ENCODE measurements around the gene NACC2. TPM values are rescaled to one million over a fixed set of nuclear protein-coding genes. Genes with fewer than 3 reads are reported as not detected.
"Not testable (repeated sequence)": the region's sequence is repeated elsewhere in the genome, so short reads cannot be mapped to it uniquely, and the experiment has no call there.

Gene NACC2
- polyA plus RNA-seq, 1 of the 3 experiments (the other 2 are of a cell fraction) = 22.1 TPM

- H3K27me3 ChIP-seq (ENCODE audit: insufficient read depth); H3K9me3 ChIP-seq; H3K9me2 ChIP-seq; H3F3A ChIP-seq (replicated peaks; ENCODE audit: insufficient read depth); DNase-seq; H3K9ac ChIP-seq; POLR2A ChIA-PET; H3K27ac ChIP-seq (ENCODE audit: low read depth in 2 of 2, low read length in 1 of 2); CTCF ChIA-PET; H3K36me3 ChIP-seq (replicated peaks in 1 of 2; ENCODE audit: control insufficient read depth in 1 of 2, insufficient read depth in 2 of 2, low read length in 1 of 2); H3K4me3 ChIP-seq (ENCODE audit: low read depth in 2 of 2, low read length in 1 of 2); H3K4me2 ChIP-seq; H2AFZ ChIP-seq (ENCODE audit: low read depth): not testable (repeated sequence)
- H3K79me2 ChIP-seq (ENCODE audit: insufficient read depth) = peaks cover 82% of the 10 kb centered on the region
- 98% methylated on average over 8 of the region's 8 CpGs for WGBS (ENCODE audit: low lambda C conversion rate)
- H3K4me1 ChIP-seq (ENCODE audit: control insufficient read depth in 1 of 2, insufficient read depth in 2 of 2, low read depth in 1 of 2, low read length in 1 of 2) = peaks cover 0 to 20% of the 10 kb centered on the region in 2 experiments; a peak in 1 of 4 replicates
- H4K20me1 ChIP-seq (ENCODE audit: insufficient read depth) = peaks cover 64% of the 10 kb centered on the region
Observed at GRCh38 chr9:136026943-136027289, 68.2 kb downstream of the NACC2 start.

- POLR2A ChIA-PET = no interaction called here
- Histone ChIP-seq H3K4me1 (ENCODE audit: control insufficient read depth in 1 of 2, insufficient read depth in 2 of 2, low read depth in 1 of 2, low read length in 1 of 2) (peaks cover 0 to 17% of the 10 kb centered on the region in 2 experiments; a peak in 1 of 4 replicates), H3K4me2 (no peak overlapping the region), H3K36me3 (replicated peaks in 1 of 2; ENCODE audit: control insufficient read depth in 1 of 2, insufficient read depth in 2 of 2, low read length in 1 of 2) (peaks cover 0 to 7% of the 10 kb centered on the region in 2 experiments), H3K27ac (ENCODE audit: low read depth in 2 of 2, low read length in 1 of 2) (no peak overlapping the region), H3K27me3 (ENCODE audit: insufficient read depth) (no peaks in the 10 kb centered on the region), H3F3A (replicated peaks; ENCODE audit: insufficient read depth) (peaks cover 5% of the 10 kb centered on the region), H3K4me3 (ENCODE audit: low read depth in 2 of 2, low read length in 1 of 2) (no peak overlapping the region), H4K20me1 (ENCODE audit: insufficient read depth) (peaks cover 64% of the 10 kb centered on the region), H3K9me3 (no peaks in the 10 kb centered on the region), H2AFZ (ENCODE audit: low read depth) (no peak overlapping the region), H3K79me2 (ENCODE audit: insufficient read depth) (peaks cover 82% of the 10 kb centered on the region), H3K9me2 (no peaks in the 10 kb centered on the region), H3K9ac (no peak overlapping the region)
- WGBS (ENCODE audit: low lambda C conversion rate) = 94% methylated on average over 8 of the region's 8 CpGs
- CTCF ChIA-PET = no interaction called here
- DNase-seq = no peak
- TF ChIP-seq FOXJ3 (CRISPR knock-in tag; IDR thresholded peaks at IDR 0.05) (no peak), FOSL2 (IDR thresholded peaks at IDR 0.05; ENCODE audit: borderline replicate concordance, low read depth) (no peak), GABPA (IDR thresholded peaks at IDR 0.05; ENCODE audit: low read depth) (no peak), ZBTB33 (IDR thresholded peaks at IDR 0.05; ENCODE audit: borderline replicate concordance, low read depth) (no peak), USF1 (IDR thresholded peaks at IDR 0.05; ENCODE audit: borderline replicate concordance, low read depth) (no peak), POLR2AphosphoS5 (IDR thresholded peaks at IDR 0.05; ENCODE audit: low read depth, low read length) (no peak), USF2 (IDR thresholded peaks at IDR 0.05; ENCODE audit: borderline replicate concordance, low read depth, low read length) (no peak), NFIC (IDR thresholded peaks at IDR 0.05; ENCODE audit: borderline replicate concordance) (no peak), GATA2 (CRISPR knock-in tag; IDR thresholded peaks at IDR 0.05) (no peak), JUND (IDR thresholded peaks at IDR 0.05) (no peak), FOXM1 (IDR thresholded peaks at IDR 0.05; ENCODE audit: low read depth) (no peak), MXI1 (IDR thresholded peaks at IDR 0.05; ENCODE audit: low read depth, low read length) (no peak), EZH2phosphoT487 (IDR thresholded peaks at IDR 0.05; ENCODE audit: borderline replicate concordance, low read depth) (no peak), REST (IDR thresholded peaks at IDR 0.05; ENCODE audit: low read depth, low read length) (no peak), TCF12 (IDR thresholded peaks at IDR 0.05) (no peak), IRF3 (IDR thresholded peaks at IDR 0.05; ENCODE audit: low read depth, low read length) (no peak), MEF2A (IDR thresholded peaks at IDR 0.05; ENCODE audit: borderline replicate concordance, low read depth) (no peak), CHD2 (IDR thresholded peaks at IDR 0.05; ENCODE audit: low read length, partially characterized antibody) (no peak)
Observed at GRCh38 chr9:136026266-136026942, 68.7 kb downstream of the NACC2 start.
